GM18502 (cell line): Measurements from ENCODE around the gene ADGRD1.
"Not testable (repeated sequence)": the region's sequence is repeated elsewhere in the genome, so short reads cannot be mapped to it uniquely, and the experiment has no call there.

Experiments
- ATAC-seq: cut with Tn5 transposase; IDR thresholded peaks from one replicate; pipeline ENCODE4 v1.9.1; 2021; ENCODE audit warnings: mild to moderate bottlenecking; ENCODE audit not compliant: unreplicated experiment, poor library complexity

ADGRD1 gene

DNA sequence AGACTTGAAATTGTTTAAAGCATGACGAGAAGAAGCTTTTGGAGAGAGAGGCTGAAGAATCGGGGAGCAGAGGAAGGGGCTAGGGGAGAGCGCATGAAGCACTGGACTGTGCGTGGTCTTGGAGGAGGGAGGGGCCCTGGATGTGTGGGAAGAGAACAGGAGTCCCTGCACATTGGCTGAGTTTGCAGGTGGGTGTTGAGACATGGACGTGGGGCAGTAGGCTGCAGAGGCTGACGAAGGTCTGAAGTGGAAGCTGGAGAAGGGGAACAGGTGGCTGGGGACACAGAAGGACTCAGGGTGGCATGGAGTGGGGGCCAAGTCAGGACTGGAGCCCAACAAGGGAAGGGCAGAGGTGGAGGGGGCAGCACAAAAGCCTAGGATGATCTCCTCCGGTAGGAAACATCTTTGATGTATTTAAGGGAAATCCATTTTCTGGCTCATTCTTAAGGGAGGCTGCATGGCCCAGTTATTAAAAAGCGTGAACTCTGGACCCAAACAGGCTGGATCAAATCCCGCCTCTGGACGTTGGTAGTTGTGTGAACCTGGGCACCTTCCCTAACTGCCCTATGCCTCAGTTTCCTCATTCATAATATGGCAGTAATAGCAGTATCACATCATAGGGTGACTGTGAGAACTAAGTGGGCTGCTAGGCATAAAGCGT is 29.0 kb downstream of the ADGRD1 start:
- ATAC-seq = no peak

DNA sequence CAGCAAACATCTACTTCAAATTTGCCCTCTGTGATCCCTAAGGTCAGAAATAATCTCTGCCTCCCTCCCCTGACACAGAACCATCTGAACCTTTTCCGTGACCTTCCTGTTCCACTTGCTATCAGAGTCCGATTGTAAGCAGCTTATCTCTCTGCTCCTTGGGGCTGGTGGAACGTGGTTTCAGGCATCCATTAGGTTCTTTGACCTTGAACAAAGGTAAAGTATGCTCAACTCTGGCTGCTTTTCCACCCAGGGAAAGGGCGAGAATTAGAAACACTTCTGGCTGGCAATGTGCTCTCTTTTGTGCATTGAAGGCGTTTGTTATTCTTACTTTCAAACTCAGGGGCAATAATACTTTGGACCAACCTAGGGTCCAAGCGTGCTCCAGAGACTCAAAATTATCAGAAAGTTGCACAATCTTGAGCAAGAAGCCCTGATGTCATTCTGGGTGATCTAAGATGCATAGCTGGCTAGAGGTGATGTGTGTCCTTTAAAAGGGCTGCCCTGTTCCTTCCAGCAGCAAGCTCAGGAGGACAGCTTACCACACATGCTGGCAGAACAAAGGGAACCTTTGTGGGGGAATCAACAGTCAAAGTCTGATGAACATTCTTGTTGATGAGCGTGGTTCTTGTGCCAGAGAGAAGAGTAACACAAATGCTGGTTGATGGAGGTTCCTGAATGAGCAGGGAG is 29.8 kb downstream of the ADGRD1 start:
- no peak for ATAC-seq

DNA sequence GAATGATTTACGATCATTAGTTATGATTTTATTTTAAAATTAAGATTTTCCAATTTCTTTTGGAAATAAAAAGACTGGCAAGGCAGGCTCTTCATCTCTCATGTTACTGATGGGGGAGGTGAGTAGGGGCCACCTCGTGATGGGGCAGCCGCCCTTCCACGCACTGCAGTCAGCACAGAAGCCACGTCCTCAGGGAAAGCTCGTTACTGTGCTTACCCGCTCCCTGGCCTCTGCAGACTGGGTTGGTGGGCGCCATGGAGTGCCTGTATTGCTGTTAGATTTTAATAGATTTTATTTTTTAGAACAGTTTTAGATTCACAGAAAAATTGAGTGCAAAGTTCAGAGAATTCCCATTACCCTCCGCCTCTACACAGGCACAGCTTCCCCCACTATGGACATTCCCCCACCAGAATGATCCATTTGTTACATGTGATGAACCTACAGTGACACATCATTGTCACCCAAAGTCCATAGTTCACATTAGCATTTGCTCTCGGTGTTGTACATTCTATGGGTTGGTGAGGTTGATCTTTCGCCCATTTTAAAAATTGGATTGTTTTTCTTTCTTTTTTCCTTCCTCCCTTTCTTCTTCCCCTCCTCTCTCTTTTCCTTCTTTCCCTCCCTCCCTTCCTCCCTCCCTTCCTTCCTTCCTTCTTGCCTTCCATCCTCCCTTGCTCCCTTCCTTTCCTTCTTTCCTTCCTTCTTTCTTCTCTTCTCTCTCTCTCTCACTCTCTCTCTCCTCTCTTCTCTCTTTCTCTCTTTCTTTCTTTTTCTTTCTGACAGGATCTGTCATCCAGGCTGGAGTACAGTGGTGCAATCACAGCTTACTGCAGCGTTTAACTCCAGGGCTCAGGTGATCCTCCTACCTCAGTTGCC is 30.7 kb downstream of the ADGRD1 start:
- no peak for ATAC-seq

DNA sequence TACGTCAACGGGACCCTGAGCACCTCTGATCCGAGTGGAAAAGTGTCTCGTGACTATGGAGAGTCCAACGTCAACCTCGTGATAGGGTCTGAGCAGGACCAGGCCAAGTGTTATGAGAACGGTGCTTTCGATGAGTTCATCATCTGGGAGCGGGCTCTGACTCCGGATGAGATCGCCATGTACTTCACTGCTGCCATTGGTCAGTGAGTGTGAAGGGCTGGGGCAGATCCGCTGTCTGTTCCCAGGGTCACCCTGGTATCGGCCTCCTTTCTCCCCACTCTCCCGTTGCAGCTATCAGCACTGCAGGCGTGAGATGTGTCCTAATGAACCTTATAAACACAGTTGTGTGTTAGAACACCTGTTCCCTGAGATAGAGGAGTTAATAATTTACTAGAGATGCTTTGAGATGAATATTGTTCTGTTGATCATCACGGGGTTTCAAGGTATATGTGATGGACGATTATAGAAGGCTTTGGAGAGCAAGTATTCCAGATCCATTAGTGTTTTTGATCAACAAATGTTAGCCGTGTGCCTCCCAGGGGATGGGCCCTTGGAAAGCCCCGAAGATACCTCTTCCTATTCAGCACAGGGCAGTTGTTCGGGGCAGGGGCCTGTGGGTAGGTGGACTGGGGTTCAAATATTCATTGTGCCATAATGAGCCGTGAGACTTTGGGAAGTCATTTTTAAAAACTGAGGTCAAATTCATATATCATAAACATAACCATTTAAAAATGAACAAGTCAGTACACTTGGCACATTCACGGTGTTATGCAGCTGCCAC is 33.6 kb downstream of the ADGRD1 start:
- ATAC-seq = no peak

DNA sequence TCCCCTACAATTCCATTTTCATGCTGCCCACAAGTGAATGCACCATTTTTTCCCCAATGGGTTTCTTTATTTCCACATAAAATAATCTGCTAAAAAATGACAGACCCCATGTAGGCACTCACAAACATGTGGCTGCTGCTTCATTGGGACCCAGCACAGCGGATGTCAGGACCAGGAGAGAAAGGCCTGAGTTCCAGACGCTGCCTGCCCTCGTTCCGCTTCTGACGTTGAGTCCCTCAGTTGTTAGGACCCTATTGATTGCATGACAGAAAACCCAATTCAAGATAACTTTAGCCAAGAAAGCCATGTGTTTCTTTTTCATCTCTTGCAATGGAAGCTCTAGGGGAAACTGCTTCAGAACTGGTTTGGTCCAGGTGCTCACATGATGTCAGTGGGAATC is 34.6 kb downstream of the ADGRD1 start:
- ATAC-seq = no peak

DNA sequence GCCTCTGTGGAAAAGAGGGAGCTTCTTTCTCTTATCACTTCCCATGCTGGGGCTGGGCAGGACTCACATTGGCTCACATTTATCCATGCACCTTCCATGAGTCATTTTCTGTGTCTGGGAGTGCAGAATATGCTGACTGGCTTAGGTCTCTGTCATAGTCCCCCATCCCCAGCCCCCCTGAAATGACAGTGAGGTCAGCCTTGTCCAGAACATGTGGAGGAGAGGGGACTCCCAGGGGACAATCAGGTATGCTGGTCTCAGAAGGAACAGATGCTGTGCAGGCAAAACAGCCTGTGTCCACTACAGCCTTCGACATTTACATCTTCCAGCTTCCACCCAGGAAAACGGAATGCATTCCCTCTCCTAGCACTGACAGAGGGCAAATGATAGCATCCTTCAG is 35.0 kb downstream of the ADGRD1 start:
- ATAC-seq = no peak

DNA sequence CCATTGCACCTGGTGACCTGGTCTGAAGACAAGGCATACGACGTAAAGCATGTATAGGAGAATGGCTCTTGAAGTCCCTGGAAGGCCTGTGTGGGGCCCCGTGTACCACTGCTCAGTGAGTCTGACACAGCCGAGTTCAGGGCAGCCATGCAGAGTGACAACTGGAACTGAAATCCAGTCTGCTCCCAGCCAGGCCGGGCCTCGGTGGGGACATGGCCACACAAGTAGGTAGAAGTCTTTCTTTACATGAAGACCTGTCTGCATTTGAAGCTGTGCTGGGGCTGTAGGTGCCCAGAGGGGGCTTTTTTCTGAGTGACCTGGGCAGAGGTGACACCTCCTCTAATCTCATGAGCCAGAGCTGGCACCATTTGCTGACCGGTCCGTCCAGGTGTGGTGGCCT is 35.7 kb downstream of the ADGRD1 start:
- no peak for ATAC-seq

DNA sequence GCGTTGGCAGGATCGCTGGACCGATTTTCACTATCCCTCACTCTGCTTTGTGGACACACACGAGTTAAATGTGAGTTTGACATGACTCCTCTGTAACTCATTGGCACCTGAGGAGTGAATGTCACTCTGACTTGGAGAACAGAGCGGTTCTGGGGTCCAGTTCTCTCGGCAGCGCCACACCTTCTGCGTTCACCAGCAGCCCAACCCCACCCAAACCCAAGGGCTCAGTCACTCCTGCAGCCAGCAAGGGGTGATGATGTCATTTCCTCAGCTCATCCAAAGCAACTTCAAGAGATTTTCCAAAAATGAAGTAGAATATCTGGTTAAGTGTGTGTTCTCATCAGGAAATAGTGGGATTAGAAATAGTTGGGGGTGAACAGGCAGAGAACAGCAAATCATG is 36.3 kb downstream of the ADGRD1 start:
- ATAC-seq = no peak

DNA sequence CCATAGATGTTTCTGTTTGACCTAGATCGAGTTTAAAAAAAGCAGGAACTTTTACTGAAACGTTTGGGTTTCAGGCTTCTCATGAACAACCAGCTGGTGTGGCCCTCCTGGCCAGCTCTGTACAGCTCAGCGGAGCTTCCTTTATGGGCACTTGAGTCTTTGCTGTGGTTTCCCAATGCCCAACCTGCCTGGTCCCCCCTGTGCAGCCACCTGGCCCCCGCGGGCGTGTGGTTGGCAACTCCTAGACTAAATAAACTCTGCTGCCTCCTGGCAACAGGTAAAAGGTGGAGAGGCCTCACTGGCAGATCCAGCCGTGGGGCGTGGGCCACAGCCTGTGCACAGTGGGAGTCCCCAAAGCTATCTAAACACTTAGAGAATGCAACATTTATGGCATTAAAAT is 38.7 kb downstream of the ADGRD1 start:
- no peak for ATAC-seq

DNA sequence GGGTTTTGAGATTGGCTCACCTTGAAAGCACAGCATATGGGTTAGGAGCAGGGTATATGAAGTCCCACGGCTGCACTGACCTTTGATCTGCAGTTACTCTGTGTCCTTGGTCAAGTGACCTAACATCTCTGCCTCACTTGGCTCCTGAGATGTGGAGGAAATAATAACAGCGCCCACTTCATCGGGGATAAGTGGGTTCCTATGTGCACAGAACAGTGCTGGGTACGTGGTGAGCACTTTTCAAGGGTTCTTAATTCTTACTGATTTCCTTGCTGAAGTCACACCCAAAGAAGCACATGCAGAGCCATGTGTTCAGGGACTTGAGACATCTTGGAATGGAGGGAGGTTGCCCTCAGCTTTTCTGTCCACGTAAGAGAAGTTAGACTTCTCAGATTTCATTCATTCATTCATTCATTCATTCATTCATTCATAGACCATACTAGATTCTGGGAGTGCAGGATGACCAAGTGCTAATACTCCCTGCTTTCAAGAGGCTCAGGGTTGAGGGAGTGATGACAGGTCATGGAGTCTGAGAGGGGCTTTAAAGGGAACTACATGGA is 39.4 kb downstream of the ADGRD1 start:
- no peak for ATAC-seq

DNA sequence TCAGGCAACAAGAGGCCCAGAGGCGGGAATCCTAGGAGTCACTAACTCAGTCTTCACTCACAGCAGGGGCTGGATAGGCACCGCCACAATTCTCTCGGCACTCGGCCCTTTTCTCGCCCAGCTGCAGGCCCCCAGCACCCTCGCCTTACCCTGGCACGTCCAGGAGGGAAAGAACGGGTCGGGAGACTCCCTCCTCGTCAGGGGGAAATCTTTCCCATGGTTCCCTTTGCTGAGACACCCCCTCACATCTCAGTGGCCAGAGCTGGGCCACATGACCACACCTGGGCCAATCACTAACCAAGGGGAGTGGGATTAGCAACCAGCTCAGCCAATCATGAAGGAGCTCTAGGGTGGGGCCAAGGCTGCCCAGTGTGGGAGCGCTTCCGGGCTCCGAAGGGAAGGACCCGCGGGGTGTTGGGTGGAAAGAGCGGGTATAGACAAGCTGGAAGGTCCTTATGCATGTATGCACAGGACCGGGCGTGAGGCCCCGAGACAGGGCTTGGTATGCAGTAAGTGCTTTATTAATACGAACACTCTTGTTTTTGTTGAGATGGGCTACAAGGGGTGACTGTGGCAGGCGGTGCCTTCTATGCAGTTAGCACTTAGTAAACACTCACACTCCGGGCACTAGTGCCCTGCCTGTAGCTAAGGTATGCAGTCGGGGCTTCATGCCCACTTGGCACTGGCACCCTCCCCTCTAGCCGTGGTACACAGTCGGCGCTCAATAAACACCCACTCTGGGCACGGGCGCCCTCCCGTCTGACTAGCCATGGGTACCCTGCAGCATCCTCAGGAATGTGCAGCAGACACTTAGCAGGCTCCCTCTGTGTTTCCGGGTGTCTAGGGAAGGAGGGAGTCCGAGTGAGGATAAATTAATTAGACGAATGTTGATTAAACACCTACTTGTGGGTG is 40.3 kb downstream of the ADGRD1 start:
- ATAC-seq = no peak

DNA sequence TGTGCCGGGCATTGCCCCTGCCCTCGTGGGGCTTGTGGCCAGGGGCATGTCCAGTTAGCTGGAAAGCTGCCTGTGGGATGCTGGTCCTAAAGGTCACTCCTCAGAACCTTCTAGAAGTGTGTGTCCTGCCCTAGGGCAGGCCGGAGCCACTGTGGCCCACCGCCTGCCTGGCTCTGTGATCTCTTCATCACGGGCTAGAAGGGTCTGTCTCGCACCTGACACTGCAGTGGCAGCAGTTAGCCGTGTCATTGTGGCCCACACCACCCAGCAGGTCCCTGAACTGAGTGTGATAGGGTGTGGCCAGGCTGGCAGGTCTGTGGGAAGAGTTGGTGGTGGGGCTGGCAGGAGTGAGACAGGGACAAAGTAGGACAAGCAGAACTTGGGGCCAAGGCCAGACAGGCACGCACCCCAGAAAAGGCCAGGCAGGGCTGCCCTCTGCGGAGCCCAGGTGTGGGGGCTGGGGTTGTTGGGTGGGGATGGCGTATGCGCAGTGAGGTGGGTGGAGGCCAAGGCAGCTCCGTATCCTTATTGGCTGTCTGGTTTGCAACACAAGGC is 41.2 kb downstream of the ADGRD1 start:
- ATAC-seq = no peak

DNA sequence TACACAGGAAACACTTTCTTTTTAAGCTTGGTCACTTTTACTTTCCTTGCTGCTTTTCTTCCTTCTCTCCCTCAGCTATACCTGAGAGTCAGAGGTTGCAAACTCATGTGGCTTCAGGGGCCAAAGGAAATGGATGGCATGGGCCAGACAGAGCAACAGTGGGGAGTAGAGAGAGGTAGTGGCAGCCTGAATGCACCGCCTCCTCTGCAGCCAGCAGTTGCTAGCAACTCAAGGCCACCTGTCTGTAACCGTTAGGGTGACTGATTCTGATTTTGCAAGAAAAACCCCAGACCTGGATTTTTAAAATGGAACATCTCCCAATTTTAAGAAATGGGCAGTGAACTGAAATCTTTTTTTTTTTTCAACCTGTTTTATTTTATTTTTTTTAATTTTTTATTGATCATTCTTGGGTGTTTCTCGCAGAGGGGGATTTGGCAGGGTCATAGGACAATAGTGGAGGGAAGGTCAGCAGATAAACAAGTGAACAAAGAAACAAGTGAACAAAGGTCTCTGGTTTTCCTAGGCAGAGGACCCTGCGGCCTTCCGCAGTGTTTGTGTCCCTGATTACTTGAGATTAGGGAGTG is 41.8 kb downstream of the ADGRD1 start:
- ATAC-seq = not testable (repeated sequence)

DNA sequence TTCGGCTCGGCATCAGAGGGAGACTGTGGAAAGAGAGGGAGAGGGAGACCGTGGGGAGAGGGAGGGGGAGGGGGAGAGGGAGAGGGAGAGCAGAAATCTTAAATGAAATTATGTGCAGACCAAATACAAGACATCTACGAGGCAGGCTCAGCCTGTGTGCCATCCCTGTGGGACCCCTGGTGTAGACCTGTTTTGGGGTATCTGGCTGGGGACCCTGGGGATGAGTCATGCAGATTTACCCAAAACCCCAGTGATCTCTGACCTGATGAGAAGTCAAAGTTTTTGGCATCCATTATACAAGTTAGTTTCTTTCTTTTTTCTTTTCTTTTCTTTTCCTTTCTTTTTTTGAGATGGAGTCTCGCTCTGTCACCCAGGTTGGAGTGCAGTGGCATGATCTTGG is 44.4 kb downstream of the ADGRD1 start:
- ATAC-seq = no peak

DNA sequence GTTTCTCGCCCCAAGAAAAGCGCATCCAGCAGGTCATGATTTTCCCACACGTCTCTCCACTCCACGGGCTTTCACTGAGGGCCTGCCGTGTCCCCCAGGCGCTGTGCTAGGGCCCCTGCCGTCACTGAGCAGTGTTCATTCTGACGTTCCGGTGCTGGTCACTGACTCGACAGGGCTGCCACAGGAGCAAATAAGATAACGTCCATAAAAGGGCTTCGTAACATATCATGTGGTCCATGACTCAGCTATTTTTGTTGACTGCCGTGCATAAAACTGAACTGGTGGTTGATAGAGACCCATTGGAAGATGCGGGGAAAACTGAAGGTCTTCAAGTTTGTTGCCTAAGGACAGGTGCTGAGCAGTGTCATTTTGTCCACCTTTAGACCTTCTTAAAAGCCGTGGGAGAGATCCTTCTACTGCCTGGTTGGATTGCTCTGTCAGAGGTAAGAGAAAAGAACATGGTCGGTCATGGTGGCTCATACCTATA is 46.3 kb downstream of the ADGRD1 start:
- ATAC-seq = no peak

DNA sequence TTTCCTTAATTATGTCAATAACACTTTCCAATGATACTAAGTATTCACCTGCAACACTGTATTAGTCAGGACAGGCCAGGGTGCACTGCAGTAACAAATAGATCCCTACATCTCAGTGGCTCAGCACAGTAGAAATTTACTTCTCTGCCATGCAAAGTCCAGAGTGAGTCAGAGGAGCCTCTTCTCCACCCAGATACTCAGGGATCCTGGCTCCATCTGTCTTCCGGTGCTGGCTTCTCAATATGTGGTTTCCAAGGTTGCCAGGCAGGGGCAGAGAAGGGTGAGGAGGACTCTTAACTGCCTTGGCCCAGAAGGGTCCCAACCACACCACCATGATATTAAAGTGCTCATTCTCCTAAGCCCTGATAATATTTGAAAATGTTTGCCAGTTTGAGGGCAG is 47.8 kb downstream of the ADGRD1 start:
- no peak for ATAC-seq

DNA sequence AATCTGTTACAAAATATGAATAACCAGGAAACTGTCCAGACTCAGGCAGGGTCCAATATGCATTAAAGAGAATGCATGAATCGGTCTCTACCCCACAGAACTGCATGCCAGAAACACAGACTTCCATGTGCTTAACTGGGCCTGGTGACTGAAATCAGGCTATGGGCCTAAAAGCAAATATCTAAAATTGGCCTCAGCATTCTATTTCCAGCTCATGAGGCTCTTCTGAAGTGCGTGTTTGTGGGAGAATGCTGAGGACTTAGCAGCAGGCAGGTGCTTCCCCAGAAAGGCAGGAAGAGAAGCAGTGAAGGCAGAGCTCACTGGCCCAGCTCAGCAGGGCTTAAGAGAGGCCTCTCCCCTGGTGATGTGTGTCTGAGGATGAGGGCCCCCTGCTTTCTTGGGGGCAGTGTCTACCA is 48.5 kb downstream of the ADGRD1 start:
- peak; percentile 78 for ATAC-seq

DNA sequence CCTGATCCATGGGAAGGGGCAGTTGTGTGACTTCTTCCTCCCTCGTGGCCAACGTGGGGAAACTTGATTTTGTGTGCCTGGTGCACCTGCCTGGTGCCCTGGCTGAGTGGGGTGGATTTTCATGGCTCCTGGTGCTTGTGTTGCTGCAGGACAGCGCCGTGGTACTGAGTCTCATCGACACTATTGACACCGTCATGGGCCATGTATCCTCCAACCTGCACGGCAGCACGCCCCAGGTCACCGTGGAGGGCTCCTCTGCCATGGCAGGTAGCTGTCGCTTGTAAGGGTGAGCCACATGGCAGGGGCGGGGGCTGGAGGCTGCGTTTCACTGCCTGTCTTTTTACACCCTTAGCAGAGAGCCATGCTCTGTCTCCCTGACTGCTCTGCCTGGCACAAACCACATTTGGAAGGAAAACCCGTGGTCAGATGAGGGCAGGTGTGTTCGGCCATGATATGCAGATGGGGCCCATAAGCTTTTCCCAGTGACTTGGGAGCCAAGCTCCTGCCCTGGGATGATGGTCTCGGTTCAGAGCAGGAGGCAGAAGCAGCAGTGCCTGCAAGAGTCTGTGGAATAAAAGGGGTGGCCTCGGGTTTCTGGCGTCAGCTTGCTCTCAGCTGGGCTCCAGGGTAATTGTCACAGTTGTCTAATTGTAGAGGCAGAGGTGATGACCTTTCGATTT is 49.5 kb downstream of the ADGRD1 start:
- ATAC-seq = no peak
